ENCODE measurements around the gene SSTR5. TPM values are rescaled to one million over a fixed set of nuclear protein-coding genes. Genes with fewer than 3 reads are reported as not detected.

The SSTR5 gene
- total RNA-seq, 1 donor from 2014 or later, result not detected

- no peak overlapping the region for H3K4me3 ChIP-seq (ENCODE audit: low read depth, low read length)
- DNase-seq (ENCODE audit: low read depth), result no peak
- TF ChIP-seq CTCF (conservative IDR thresholded peaks at IDR 0.05; ENCODE audit: low read depth, low read length), result no peak
Measured at GRCh38 chr16:1028524-1029258, 43.9 kb upstream of the SSTR5 start.

GRCh38 chr16:1029259-1029545, 43.3 kb upstream of the SSTR5 start:
- TF ChIP-seq CTCF (conservative IDR thresholded peaks at IDR 0.05; ENCODE audit: low read depth, low read length), result no peak
- DNase-seq (ENCODE audit: low read depth), result no peak
- H3K4me3 ChIP-seq (ENCODE audit: low read depth, low read length), result no peak overlapping the region

GRCh38 chr16:1030473-1030901, 42.1 kb upstream of the SSTR5 start:
- no peak overlapping the region for H3K4me3 ChIP-seq (ENCODE audit: low read depth, low read length)
- no peak for TF ChIP-seq CTCF (conservative IDR thresholded peaks at IDR 0.05; ENCODE audit: low read depth, low read length)

GRCh38 chr16:1031666-1032065, 40.9 kb upstream of the SSTR5 start:
- H3K4me3 ChIP-seq (ENCODE audit: low read depth, low read length), result no peak overlapping the region
- no peak for DNase-seq (ENCODE audit: low read depth)
- TF ChIP-seq CTCF (conservative IDR thresholded peaks at IDR 0.05; ENCODE audit: low read depth, low read length), result no peak

More at GRCh38 chr16:1030473-1030901, 42.1 kb upstream of the SSTR5 start:
- no peak for DNase-seq (ENCODE audit: low read depth)

GRCh38 chr16:1032607-1033006, 39.9 kb upstream of the SSTR5 start:
- no peak for DNase-seq (ENCODE audit: low read depth)
- no peak overlapping the region for H3K4me3 ChIP-seq (ENCODE audit: low read depth, low read length)
- no peak for TF ChIP-seq CTCF (conservative IDR thresholded peaks at IDR 0.05; ENCODE audit: low read depth, low read length)

- TF ChIP-seq CTCF (conservative IDR thresholded peaks at IDR 0.05; ENCODE audit: low read depth, low read length), result no peak
- no peak overlapping the region for H3K4me3 ChIP-seq (ENCODE audit: low read depth, low read length)
Measured at GRCh38 chr16:1033128-1033679, 39.3 kb upstream of the SSTR5 start.

More at GRCh38 chr16:1033128-1033679, 39.3 kb upstream of the SSTR5 start:
- DNase-seq (ENCODE audit: low read depth), result no peak

Data from epithelial cell of proximal tubule (primary cell).